ENCODE data around the gene TOLLIP. TPM values are rescaled to one million over a fixed set of nuclear protein-coding genes. Genes with fewer than 3 reads are reported as not detected.
"Not testable (repeated sequence)": the region's sequence is repeated elsewhere in the genome, so short reads cannot be mapped to it uniquely, and the experiment has no call there.

Gene TOLLIP
- 16.4 TPM for polyA plus RNA-seq (2012; ENCODE audit: low read depth, missing spikeins)

GRCh38 chr11:1309498-1310317 lies at the start of gene TOLLIP:
Gene TOLLIP, minus strand, starts transcription at chr11:1309632. Its CDS starts 134 bp downstream, at chr11:1309498.
- DNase-seq (ENCODE audit: insufficient read length, low spot score) = peak; percentile 100

GRCh38 chr11:1358931-1359330 lies 49.5 kb upstream of the TOLLIP start:
- FAIRE-seq; DNase-seq (ENCODE audit: insufficient read length, low spot score): not testable (repeated sequence)

More at GRCh38 chr11:1309498-1310317, at the start of gene TOLLIP:
- TF ChIP-seq POLR2A (IDR thresholded peaks at IDR 0.05; ENCODE audit: low read depth, low read length) = peak; percentile 80
- no peak for TF ChIP-seq SPI1 (IDR thresholded peaks at IDR 0.05; ENCODE audit: low read depth, low read length)
- no peak for TF ChIP-seq PAX5 (IDR thresholded peaks at IDR 0.05; ENCODE audit: insufficient read depth, low read length, severe bottlenecking)
- TF ChIP-seq POU2F2 (IDR thresholded peaks at IDR 0.05; ENCODE audit: low read depth, low read length) = no peak
- TF ChIP-seq POLR2AphosphoS5 (IDR thresholded peaks at IDR 0.05; ENCODE audit: low read depth, low read length) = peak; percentile 76
- no peak for TF ChIP-seq TAF1 (IDR thresholded peaks at IDR 0.05; ENCODE audit: low read depth, low read length)
- peak; percentile 96 for FAIRE-seq

GRCh38 chr11:1358286-1358685 lies 48.9 kb upstream of the TOLLIP start:
- DNase-seq (ENCODE audit: insufficient read length, low spot score) (no peak), FAIRE-seq (no peak)
- TF ChIP-seq PAX5 (IDR thresholded peaks at IDR 0.05; ENCODE audit: insufficient read depth, low read length, severe bottlenecking) (no peak), POLR2A (IDR thresholded peaks at IDR 0.05; ENCODE audit: low read depth, low read length) (no peak), POU2F2 (IDR thresholded peaks at IDR 0.05; ENCODE audit: low read depth, low read length) (no peak), POLR2AphosphoS5 (IDR thresholded peaks at IDR 0.05; ENCODE audit: low read depth, low read length) (no peak), TAF1 (IDR thresholded peaks at IDR 0.05; ENCODE audit: low read depth, low read length) (no peak), SPI1 (IDR thresholded peaks at IDR 0.05; ENCODE audit: low read depth, low read length) (no peak)

GRCh38 chr11:1356478-1356960 lies 47.1 kb upstream of the TOLLIP start:
- TF ChIP-seq SPI1 (IDR thresholded peaks at IDR 0.05; ENCODE audit: low read depth, low read length) = no peak
- TF ChIP-seq POLR2A (IDR thresholded peaks at IDR 0.05; ENCODE audit: low read depth, low read length) = no peak
- no peak for TF ChIP-seq PAX5 (IDR thresholded peaks at IDR 0.05; ENCODE audit: insufficient read depth, low read length, severe bottlenecking)
- no peak for TF ChIP-seq TAF1 (IDR thresholded peaks at IDR 0.05; ENCODE audit: low read depth, low read length)
- no peak for TF ChIP-seq POLR2AphosphoS5 (IDR thresholded peaks at IDR 0.05; ENCODE audit: low read depth, low read length)
- no peak for TF ChIP-seq POU2F2 (IDR thresholded peaks at IDR 0.05; ENCODE audit: low read depth, low read length)
- DNase-seq (ENCODE audit: insufficient read length, low spot score) (no peak), FAIRE-seq (no peak)

- TF ChIP-seq POLR2A (IDR thresholded peaks at IDR 0.05; ENCODE audit: low read depth, low read length) (no peak), POU2F2 (IDR thresholded peaks at IDR 0.05; ENCODE audit: low read depth, low read length) (no peak), POLR2AphosphoS5 (IDR thresholded peaks at IDR 0.05; ENCODE audit: low read depth, low read length) (no peak), SPI1 (IDR thresholded peaks at IDR 0.05; ENCODE audit: low read depth, low read length) (no peak), TAF1 (IDR thresholded peaks at IDR 0.05; ENCODE audit: low read depth, low read length) (no peak), PAX5 (IDR thresholded peaks at IDR 0.05; ENCODE audit: insufficient read depth, low read length, severe bottlenecking) (no peak)
- no peak for DNase-seq (ENCODE audit: insufficient read length, low spot score)
- no peak for FAIRE-seq
These were observed 46.6 kb upstream of the TOLLIP start for GRCh38 chr11:1356007-1356435.

- FAIRE-seq (no peak), DNase-seq (ENCODE audit: insufficient read length, low spot score) (no peak)
- no peak for TF ChIP-seq POLR2A (IDR thresholded peaks at IDR 0.05; ENCODE audit: low read depth, low read length)
- no peak for TF ChIP-seq PAX5 (IDR thresholded peaks at IDR 0.05; ENCODE audit: insufficient read depth, low read length, severe bottlenecking)
- TF ChIP-seq POU2F2 (IDR thresholded peaks at IDR 0.05; ENCODE audit: low read depth, low read length) = no peak
- TF ChIP-seq POLR2AphosphoS5 (IDR thresholded peaks at IDR 0.05; ENCODE audit: low read depth, low read length) = no peak
- no peak for TF ChIP-seq TAF1 (IDR thresholded peaks at IDR 0.05; ENCODE audit: low read depth, low read length)
- no peak for TF ChIP-seq SPI1 (IDR thresholded peaks at IDR 0.05; ENCODE audit: low read depth, low read length)
These were observed 44.9 kb upstream of the TOLLIP start for GRCh38 chr11:1354125-1354938.

GRCh38 chr11:1353383-1354124 lies 44.1 kb upstream of the TOLLIP start:
- TF ChIP-seq POLR2A (IDR thresholded peaks at IDR 0.05; ENCODE audit: low read depth, low read length) = no peak
- no peak for TF ChIP-seq PAX5 (IDR thresholded peaks at IDR 0.05; ENCODE audit: insufficient read depth, low read length, severe bottlenecking)
- no peak for TF ChIP-seq POLR2AphosphoS5 (IDR thresholded peaks at IDR 0.05; ENCODE audit: low read depth, low read length)
- no peak for TF ChIP-seq TAF1 (IDR thresholded peaks at IDR 0.05; ENCODE audit: low read depth, low read length)
- DNase-seq (ENCODE audit: insufficient read length, low spot score) (no peak), FAIRE-seq (no peak)

- FAIRE-seq (no peak), DNase-seq (ENCODE audit: insufficient read length, low spot score) (no peak)
- TF ChIP-seq TAF1 (IDR thresholded peaks at IDR 0.05; ENCODE audit: low read depth, low read length) (no peak), POLR2A (IDR thresholded peaks at IDR 0.05; ENCODE audit: low read depth, low read length) (no peak), POLR2AphosphoS5 (IDR thresholded peaks at IDR 0.05; ENCODE audit: low read depth, low read length) (no peak), POU2F2 (IDR thresholded peaks at IDR 0.05; ENCODE audit: low read depth, low read length) (no peak), SPI1 (IDR thresholded peaks at IDR 0.05; ENCODE audit: low read depth, low read length) (no peak), PAX5 (IDR thresholded peaks at IDR 0.05; ENCODE audit: insufficient read depth, low read length, severe bottlenecking) (no peak)
These were observed 43.4 kb upstream of the TOLLIP start for GRCh38 chr11:1352696-1353382.

All from GM12891 (cell line).